ENCODE results near the gene NDUFAF5.

Gene NDUFAF5

DNA sequence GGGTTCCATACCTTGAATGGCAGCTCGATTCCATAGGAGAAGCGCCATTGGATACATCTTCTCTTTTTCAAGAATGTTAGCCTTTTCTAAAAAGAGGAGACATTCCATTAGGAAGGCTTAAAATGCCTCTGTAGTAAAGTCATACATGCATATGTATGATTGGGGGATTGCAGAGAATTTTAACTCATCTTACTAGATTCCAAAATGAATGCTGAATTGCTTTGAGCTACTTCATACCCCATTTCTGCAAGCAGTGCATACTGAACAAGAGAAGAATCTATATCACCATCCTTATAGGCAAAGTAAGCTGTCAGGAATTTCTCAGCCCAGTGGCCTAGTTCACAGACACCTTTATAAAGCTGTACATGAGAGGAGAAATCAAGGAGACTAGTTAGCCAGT, 80.3 kb downstream of the NDUFAF5 start:
- Histone ChIP-seq H3K9me2 (replicated peaks; ENCODE audit: insufficient read depth, low read length) (no peaks in the 10 kb centered on the region), H3K79me2 (ENCODE audit: insufficient read depth, low read length) (no peaks in the 10 kb centered on the region), H3K4me2 (ENCODE audit: low read depth, low read length, poor library complexity, severe bottlenecking) (no peak overlapping the region), H3K36me3 (ENCODE audit: low read length) (no peaks in the 10 kb centered on the region), H2AFZ (ENCODE audit: low read depth, low read length, severe bottlenecking) (no peak overlapping the region), H3K9ac (ENCODE audit: low read length) (no peak overlapping the region), H4K20me1 (ENCODE audit: low read depth, low read length) (no peaks in the 10 kb centered on the region), H3K9me3 (ENCODE audit: insufficient read depth, low read length) (no peaks in the 10 kb centered on the region), H3K4me3 (ENCODE audit: insufficient read depth, low read length, poor library complexity, severe bottlenecking) (no peak overlapping the region), H3F3A (ENCODE audit: insufficient read depth) (no peaks in the 10 kb centered on the region), H3K27me3 (ENCODE audit: low read length) (no peaks in the 10 kb centered on the region), H3K27ac (ENCODE audit: low read depth, low read length) (no peak overlapping the region)
- TF ChIP-seq CTCF (IDR thresholded peaks at IDR 0.05; ENCODE audit: insufficient read depth, low read length, poor library complexity, severe bottlenecking) (no peak), EZH2phosphoT487 (conservative IDR thresholded peaks at IDR 0.05; ENCODE audit: low read length) (no peak)

DNA sequence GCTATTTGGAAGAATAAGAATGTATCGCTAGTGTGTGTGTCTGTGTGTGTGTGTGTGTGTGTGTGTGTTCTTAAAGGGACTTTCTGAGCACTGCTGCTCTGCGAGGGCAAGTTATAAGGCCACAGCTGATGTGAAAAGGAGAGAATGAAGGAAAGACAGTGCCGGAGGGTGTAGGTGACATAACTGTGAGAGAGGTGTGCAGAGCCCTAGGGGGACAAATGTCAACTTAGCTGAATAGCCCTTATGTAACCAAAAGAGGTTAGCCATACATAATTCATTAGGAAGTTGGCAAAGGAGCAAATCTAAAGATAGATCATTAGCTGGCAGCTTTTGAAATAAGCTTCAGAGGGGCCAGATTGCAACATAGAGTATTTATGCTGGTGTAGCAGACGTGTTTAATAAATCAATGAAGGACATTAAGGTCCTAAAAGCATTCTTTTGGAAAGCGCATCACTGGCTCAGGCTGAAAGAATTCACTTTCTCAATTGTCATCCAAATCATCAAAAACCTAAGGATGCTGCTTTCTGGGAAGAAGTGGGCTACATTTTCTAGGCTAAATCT, 81.0 kb downstream of the NDUFAF5 start:
- Histone ChIP-seq H4K20me1 (ENCODE audit: low read depth, low read length) (no peaks in the 10 kb centered on the region), H3K4me3 (ENCODE audit: insufficient read depth, low read length, poor library complexity, severe bottlenecking) (no peak overlapping the region), H3K79me2 (ENCODE audit: insufficient read depth, low read length) (no peaks in the 10 kb centered on the region), H3K9me2 (replicated peaks; ENCODE audit: insufficient read depth, low read length) (no peaks in the 10 kb centered on the region), H3F3A (ENCODE audit: insufficient read depth) (no peaks in the 10 kb centered on the region), H2AFZ (ENCODE audit: low read depth, low read length, severe bottlenecking) (no peak overlapping the region), H3K27me3 (ENCODE audit: low read length) (no peaks in the 10 kb centered on the region), H3K36me3 (ENCODE audit: low read length) (no peaks in the 10 kb centered on the region), H3K27ac (ENCODE audit: low read depth, low read length) (no peak overlapping the region), H3K4me2 (ENCODE audit: low read depth, low read length, poor library complexity, severe bottlenecking) (no peak overlapping the region), H3K9ac (ENCODE audit: low read length) (no peak overlapping the region), H3K9me3 (ENCODE audit: insufficient read depth, low read length) (no peaks in the 10 kb centered on the region)
- TF ChIP-seq CTCF (IDR thresholded peaks at IDR 0.05; ENCODE audit: insufficient read depth, low read length, poor library complexity, severe bottlenecking) (no peak), EZH2phosphoT487 (conservative IDR thresholded peaks at IDR 0.05; ENCODE audit: low read length) (no peak)

DNA sequence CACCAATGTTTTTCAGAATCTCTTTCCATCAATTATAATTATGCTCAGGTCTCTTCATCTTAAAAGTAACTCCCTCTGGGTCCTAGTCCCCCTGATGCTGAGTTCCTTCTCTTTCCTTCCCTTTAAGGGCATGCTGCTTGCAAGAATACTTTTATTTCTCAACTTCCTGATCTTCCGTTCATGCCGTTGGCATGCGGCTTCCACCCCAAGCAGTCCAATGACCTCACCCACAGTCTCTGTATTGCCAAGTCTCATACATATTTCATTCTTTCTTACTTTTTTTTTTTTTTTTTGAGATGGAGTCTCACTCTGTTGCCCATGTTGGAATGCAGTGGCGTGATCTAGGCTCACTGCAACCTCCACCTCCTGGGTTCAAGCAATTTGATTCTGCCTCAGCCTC, 83.5 kb downstream of the NDUFAF5 start:
- Histone ChIP-seq H3K9me2 (replicated peaks; ENCODE audit: insufficient read depth, low read length) (no peaks in the 10 kb centered on the region), H3K27ac (ENCODE audit: low read depth, low read length) (no peak overlapping the region), H3K9me3 (ENCODE audit: insufficient read depth, low read length) (no peaks in the 10 kb centered on the region), H3K4me3 (ENCODE audit: insufficient read depth, low read length, poor library complexity, severe bottlenecking) (no peak overlapping the region), H4K20me1 (ENCODE audit: low read depth, low read length) (no peaks in the 10 kb centered on the region), H2AFZ (ENCODE audit: low read depth, low read length, severe bottlenecking) (no peak overlapping the region), H3K79me2 (ENCODE audit: insufficient read depth, low read length) (no peaks in the 10 kb centered on the region), H3K36me3 (ENCODE audit: low read length) (no peaks in the 10 kb centered on the region), H3K9ac (ENCODE audit: low read length) (no peak overlapping the region), H3K27me3 (ENCODE audit: low read length) (no peaks in the 10 kb centered on the region), H3F3A (ENCODE audit: insufficient read depth) (no peaks in the 10 kb centered on the region), H3K4me2 (ENCODE audit: low read depth, low read length, poor library complexity, severe bottlenecking) (no peak overlapping the region)
- TF ChIP-seq CTCF (IDR thresholded peaks at IDR 0.05; ENCODE audit: insufficient read depth, low read length, poor library complexity, severe bottlenecking) (no peak), EZH2phosphoT487 (conservative IDR thresholded peaks at IDR 0.05; ENCODE audit: low read length) (no peak)

Data from SU-DHL-6 (cell line).